GM21825 (cell line): Measurements from ENCODE around the gene NEK6.

Source experiments
- ATAC-seq: cut with Tn5 transposase; IDR thresholded peaks from one replicate; pipeline ENCODE4 v1.9.1; 2021; ENCODE audit warnings: mild to moderate bottlenecking, moderate library complexity; ENCODE audit not compliant: unreplicated experiment

NEK6 gene

DNA sequence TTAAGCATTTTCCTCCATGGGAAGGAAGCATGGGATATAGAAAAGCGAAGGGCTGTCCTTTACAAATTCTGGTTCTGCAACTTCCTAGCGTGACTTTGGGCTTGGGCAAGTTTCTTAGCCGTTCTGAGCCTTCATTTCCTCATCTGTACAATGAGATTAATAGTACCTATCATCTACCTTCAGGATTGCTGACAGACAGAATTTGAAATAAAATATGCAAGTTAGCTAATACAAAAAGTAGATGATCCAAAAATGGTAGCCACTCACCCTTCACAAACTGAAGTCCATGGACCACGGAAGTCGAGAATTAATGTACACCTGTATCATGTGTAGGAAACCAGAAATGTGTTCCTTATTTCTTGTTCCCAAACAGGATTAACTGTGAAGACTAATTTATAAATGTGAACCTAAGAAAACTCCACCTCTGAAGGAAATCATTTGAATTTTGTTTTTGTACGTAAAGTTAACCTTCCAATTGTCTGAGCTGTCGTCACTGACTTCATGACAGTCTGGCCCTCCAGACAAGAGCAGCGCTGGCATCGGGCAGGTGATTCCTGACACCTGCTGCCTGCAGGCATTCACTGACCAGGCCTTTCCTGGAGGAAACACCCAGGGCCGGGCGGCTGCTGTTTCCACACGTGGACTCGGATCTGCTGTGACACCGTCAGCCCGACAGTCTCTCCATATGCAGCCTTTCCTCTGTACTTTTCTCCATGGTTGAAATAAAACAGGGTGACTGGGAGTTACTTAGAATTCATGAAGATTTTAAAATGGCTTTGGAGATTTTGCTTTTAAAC, 94.1 kb downstream of the NEK6 start:
- ATAC-seq: no peak

DNA sequence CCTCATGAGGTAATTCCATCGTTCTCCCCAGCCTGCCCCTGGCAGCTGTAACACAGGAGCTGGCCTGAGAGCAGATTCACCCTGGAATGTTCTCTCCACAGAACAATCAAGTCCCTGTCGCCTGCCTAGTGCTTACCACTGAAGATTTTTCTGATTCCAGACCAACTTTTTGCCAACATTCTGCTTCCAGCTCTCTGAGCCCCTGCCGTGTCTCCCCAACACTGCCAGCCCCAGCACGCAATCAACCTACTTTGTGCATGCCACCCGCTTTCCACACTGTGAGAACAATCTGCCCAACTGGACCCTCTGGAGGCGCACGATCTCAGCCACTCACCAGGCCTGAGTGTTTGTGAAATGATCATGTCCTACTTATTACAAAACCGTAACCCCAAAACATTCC, 94.9 kb downstream of the NEK6 start:
- no peak for ATAC-seq

DNA sequence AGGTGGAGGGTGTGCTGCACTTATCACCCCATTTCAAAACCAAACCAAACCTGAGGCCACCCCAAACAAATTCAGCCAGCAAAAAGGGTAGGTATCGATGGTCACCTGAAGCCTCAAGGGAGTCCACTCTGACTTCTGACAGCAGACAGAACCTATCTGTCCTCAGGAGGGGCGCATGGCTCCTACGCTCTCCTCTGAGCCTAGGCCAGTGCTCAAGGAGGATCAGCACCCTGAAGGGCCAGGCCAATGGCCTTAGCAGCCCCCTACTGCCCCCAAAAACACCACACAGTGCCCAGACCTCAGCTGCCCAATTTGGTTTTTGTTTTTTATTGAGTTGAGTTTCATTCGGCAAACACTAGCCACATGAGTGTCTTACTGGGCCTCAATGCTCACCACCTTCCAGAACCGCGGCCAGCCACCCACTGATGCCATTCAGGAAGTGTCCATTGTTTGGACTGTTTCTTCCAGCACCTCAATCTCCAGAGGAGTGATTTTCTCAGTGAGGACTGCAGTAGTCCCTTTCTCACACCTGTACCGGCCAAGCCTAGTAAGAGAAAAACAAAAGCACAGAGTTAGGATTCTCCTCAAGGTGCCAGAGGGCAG, 95.5 kb downstream of the NEK6 start:
- ATAC-seq: no peak

DNA sequence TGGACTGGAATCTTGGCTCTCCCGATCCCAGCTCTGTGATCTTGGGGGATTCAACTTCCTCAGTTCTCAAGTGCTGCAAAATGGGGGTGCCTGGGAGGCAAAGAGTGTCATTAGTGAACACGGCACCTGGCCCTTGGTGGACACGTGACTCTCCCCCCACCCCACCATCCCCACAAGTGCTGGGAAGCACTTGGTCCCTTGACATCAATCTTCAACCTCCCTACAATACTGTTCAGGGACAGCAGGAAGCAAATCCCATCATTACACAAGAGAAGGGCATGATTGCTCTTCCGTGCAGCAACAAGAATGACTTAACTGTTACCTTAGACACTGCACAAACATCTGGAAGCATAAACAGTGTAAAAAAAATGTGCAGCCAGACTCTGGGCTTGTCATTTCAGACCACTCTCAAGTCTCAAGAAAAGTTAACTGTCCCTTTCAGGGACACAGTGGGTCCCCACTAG, 96.1 kb downstream of the NEK6 start:
- ATAC-seq: no peak

DNA sequence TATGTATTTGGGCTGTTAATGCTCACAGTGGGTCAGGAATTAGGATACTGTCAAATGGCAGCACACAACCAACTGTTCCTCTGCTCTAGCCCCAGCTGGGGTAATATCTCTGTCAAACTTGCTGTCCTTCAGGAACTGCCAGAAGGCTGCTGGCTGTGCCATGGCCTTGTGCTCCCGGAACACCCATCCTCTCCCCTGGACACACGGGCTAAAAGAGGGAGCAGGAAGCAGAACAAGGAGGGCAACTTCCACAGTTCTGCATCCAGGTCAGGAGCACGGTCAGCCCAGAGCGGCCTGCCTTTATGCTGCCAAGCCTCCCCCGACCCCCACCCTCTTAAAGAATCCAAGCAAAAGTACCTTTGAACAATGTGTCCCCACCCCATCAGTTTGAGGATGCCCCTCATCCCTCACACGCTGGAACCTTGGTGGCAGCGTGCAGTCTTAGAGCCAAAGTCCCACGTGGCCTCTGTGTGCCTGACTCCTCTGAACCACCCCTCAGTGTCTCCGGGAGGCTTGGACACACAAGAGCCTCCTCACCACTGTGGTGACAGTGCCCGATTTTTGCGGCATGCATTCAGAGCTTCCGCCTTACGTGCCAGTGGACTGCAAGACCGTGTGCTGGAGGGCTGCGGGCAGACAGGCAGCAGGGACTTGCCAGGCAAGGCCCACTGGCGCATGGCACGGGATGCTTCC, 96.7 kb downstream of the NEK6 start:
- no peak for ATAC-seq

DNA sequence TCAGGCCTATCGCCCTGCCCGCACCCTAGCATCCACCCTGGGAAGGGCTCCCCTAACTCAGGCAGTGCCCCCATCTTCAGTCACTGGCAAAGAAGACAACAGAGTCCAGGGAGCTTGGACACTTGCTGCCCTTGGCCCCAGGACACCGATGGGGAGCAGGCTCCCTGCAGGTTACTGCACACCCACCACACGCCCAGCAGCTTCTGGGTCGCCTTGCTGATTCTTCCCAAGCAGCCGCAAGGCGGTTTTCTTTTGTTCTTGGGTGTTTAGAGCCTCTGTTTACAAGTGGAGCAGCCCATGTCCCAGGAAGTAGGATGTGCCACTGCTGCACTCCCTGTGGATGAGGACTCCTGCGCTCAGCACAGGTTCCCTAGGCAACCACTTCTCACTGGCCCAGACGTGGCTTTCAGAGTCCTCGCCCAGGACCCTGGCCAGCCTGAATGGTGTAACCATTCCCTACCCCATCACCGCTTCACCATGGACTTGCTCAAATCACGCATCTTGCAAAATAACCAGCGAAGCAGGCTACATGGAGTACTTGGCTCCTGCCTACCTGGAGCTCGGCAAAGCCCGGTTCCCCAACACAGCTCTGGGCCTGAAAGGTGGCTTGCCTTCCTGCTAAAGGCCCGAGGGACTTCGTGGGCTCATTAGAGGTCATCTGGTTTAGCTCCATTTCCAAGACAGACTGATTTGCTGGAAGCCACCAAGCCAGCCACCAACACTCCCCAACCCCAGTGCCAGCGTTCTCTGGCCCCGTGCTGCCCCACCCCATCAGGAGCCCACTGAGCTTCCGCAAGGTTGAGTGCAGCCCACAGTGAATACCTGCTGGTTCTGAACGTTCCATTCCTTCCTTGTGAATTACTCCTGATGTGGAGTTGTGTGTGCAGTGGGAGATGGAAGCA, 97.5 kb downstream of the NEK6 start:
- no peak for ATAC-seq

DNA sequence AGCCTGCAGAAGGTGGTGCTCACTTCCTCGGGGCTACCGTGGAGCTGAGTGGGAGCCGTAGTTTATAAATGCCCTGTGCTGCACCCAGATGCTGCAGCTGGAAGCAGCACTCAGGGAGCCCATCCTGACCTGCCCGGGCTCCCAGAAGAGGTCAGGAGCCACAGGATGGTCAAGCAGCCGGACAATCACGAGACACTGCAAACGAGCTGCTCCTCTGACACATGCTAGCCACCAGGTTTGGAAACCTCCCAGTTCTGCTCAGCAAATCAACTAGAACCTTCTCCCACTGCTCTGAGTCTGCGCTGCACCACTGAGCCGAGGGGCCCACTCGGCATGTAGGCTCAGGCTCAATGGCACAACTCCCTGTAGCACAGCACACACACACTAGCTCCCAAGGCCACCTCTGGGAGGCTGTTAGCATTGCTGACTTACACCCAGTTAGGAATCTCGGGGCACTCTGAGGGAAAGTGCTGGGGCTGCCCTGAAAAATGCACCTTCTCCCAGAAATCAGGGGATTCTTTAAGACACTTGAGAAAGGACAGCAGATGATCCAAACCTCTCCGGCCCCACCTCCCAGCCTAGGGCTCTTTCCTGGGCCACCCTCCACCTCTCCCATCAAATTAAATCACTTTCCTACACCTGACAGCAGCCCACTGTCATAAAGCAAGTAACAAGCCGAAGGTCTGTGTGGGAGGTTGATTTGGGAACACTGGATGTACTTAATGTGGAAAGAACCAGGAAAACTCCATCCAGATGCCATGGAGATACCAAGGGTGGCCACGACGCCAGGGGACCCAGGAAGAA, 98.4 kb downstream of the NEK6 start:
- ATAC-seq: no peak

DNA sequence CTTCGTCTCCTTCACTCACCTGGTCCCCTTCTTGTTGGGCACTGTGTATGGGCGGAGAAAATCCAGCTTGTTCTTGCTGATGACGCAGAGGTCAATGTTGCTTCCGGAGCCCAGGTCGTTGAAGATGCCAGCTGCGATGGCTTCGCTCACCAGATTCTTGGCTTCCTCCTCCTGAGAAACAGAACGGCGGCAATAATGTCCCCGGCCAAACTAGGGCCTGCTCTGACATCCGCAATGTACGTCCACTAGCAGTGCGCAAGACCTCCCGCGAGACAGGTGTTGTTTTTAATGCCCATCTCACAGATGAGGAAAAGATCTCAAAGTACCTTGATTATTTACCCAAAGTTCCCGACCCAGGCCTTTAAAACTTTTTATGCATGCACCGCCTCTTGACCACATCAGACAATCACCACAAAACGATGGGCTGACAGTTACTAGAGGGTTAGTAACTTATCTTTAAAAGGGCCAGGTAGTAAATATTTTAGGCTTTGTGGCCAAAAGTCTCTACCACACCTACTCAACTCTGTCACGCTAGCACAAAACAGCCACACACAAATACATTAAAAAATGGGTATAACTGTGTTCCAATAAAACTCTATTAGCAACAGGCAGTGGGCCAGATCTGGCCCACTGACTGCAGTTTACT, 99.1 kb downstream of the NEK6 start:
- ATAC-seq: no peak

DNA sequence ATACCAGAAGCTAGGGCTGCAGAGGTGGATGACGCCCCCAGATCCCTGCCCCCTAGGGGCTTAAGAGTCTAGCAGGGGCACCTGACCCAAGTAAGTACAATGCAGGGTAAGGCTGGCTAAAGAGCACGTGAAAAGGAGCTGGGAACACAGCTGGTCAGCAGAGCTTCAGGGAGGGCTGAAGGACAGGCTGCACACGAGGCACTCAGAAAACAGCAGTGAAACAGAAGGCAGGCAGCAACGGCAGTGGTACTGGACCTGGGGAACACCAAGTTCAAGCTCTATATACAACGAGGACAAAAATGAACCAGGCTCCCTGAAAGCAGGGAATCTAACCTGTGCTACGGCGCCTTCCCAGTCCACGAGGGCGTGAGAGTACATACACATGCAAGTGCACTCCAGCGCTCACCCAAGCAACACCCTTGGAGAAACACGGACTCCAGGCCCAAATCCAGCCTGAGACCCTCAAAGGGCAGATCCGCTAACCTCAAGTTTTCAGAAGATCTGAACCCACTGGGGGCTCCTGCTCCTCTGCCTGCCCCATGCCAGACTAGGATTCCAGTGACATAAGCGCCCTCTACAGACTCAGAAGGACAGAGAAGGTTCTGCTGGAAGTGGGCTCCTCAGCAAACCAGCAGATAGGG, 100.1 kb downstream of the NEK6 start:
- no peak for ATAC-seq

DNA sequence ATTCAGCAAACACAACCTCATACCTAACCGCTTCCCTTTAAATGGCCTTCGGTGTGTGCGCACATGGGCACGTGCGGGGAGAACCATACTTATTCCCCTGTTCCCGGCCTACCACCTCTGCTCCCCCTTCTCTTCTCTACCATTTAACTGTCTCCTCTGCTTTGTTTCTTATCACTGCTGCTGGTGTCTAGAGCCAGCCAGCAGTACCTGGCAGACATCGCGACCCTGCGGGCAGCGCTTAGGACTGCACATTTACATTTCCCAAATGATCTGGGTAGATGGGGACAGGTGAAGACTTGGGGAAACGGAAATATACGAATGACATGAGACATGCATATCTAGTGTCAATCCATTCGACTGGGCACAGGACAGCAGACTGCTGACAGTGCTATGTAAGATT, 100.9 kb downstream of the NEK6 start:
- ATAC-seq: no peak

DNA sequence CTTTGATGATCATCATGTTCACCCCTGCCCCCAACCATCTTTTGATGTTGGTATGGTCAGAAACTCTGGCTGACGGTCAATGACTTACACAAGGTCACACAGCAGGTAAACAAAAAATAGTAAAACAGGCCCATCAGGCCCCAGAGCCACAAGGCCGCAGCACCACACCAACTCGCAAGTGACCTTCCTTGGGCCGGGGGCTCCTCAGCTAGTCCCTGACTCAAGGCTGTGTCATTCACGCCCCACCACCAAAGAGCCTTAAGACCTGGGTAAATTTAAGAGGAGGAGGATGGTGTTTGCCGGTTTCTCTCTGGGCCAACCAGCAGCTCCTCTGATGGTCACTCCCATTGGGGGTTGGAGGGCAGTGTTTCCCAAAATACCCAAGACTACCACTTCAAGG, 101.7 kb downstream of the NEK6 start:
- ATAC-seq: no peak

DNA sequence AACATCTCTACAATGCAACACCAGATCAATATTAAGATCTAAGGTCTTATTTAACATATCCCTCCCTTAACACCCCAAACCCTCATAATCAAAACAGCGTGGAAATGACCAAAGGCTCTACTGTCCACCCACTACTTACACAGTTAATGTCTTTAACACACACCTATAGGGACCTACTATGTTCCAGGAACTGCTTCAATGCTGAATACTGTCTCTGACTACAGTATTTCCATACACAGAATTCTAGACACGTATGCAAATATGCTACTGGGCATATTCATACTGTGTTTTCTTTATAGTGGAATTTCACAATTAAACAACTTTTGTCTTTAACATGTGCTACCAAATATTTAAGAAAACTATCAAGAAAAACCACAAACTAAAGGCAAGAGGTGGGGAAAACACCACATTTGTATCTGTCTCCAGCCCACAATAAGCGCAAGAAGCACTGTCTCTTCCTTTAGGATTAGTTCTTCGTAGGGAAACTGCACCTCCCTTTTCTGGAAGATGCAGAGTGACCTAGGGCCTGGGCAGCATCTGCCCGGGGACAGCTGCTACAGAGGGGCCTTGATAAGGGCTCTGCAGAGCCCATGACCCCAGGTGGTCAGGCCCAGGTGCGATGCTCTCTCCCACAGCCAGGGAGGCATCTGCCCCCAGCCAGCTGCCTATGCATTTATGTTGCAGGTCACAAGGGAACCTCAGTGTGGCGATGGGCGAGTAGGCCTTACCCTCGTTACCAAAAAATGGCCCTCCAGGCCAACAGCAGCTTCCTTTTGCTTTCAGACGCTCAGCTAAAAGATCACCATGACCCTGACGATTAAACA, 102.3 kb downstream of the NEK6 start:
- no peak for ATAC-seq

DNA sequence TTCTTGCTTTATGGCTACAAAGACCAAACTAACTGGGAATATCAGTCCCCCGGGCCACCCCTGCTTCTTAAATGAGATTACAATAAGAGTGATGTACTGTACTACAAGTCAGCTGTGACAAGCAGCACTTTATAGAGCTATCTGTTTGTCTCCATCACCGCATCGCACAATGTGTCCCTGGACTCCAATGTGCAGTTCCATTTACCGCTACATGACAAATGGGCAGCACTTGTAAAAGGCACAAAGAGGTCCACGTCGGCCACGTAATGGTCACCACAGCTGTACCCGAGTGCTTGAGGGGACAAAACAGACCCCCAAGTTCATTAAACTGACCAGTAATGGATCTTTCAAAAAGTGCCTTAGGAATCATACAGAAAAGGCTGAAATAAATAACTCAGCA, 103.4 kb downstream of the NEK6 start:
- ATAC-seq: no peak

DNA sequence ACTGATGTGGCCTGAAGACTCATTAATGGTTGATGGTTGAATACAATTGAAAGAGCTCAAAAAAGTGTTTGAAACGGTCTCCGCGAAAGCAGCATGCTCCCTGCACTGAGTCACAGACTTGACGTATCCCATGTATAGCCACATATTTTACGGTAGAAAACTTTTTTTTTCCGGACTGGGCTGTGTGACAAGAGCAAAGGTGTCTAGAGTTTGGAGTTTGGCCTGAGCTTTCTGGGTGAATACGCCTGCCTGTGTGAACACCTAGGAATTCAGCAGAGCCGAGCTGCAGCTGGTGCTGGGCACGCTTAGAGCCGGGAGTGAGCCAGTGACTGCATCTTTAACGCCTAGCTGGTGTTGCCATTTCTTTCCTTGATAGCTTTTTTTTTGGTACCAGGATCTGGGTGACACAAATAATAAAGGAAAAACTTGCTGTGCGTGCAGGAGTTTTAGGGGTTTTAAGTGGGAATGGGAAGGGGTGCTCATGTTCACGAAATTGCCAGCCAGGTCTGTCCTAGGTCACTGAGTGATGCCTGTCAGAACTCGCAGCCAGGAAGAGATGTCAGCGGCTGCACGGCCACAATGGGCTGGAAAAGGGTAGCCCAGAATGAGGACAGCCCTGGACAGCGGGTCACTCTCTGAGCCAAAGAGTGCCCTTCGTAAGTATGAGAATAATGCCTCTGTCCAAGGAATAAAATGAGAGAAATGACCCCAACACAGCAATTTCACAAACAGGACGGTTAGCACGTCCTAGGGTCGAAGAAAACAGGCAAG, 105.8 kb downstream of the NEK6 start:
- no peak for ATAC-seq

DNA sequence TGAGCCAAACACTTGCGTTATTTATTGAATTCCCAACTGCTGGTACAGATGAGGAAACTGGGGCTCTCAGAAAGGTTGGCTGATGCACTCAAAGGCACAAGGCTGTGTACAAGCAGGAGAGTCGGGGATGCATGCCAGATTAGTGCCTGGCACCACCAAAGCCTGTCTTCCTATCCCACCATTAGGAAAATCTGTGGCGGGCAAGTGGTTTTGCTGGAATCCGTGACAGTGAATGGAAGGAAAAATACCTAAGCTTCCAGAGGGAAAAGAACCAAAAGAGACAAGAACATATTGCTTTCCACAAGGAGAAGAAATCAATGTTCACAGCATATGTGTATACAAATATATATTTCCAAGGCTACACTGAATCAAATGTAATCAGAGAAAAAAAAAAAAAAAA, 106.4 kb downstream of the NEK6 start:
- ATAC-seq: no peak

DNA sequence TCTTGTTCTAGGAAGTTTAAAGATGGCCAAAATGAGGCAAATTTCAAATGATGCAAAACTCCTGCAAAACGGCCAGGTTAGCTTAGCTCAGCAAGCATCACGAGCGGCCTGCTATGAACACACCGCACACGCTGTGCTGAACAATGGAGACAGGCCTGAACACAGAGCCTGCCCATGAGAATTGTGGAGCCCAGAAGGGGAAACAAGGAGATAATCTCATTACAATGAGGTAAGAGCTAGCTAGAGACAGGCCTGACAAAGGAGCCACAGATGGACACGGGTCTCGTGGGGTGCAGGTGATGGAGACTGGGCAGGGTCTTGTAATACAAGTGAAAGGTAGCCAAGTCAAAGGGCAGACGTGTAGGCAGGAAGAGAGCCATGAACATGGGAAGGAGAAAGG, 107.3 kb downstream of the NEK6 start:
- ATAC-seq: no peak

DNA sequence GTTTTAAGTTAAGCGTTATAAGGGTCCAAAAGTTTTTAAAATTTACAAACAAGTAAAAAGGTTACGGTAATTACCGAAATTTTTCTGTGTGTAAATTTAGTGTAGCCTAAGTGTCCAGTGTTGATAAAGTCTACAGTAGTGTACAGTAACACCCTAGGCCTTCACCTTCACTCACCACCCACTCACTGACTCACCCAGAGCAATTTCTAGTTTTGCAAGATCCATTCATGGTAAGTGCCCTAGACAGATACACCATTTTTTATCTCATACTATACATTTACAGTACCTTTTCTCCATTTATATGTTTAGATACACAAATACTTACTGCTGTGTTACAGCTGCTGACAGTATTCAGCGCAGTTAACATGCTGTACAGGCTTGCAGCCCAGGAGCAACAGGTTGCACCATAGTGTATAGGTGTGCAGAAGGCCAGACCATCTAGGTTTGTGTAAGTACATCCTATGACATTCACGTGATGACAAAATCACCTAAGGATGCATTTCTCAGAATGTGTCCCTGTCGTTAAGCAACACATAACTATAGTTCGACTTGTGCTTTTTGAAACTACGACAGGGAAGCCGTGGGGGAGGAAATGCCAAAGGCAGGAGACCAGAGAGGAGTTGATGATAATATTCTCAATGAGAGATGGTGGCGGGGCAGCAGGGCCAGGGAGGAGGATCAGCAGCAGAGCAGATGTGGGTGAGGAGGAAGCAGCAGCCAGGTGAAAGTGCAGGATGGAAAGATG, 108.9 kb downstream of the NEK6 start:
- ATAC-seq: no peak
